PC-3 (cell line): ENCODE measurements around the gene NFIC. TPM values are rescaled to one million over a fixed set of nuclear protein-coding genes. Genes with fewer than 3 reads are reported as not detected.
"Not testable (repeated sequence)": the region's sequence is repeated elsewhere in the genome, so short reads cannot be mapped to it uniquely, and the experiment has no call there.

ENCODE experiments used
- ATAC-seq: fragments of 200-7000 bp; cut with Tn5 transposase; 2 replicates; pipeline ENCODE4 v1.9.1; 2020; ENCODE audit warnings: mild to moderate bottlenecking, moderate library complexity
- BruUV-seq: library from RNA; stranded (reverse); fragments of 400-500 nt; replicated peaks from 2 replicates; lab custom pipeline; 2021; lab: Mats Ljungman, UMichigan
- CTCF ChIA-PET: fragments of 300-600 bp; sonication (Branson Sonifier 250); formaldehyde crosslinking; loops from one replicate; lab custom pipeline; 2022; ENCODE audit warnings: antibody characterized with exemption; lab: Charles Lee
- POLR2A ChIA-PET: fragments of 300-600 bp; sonication (Branson Sonifier 250); formaldehyde crosslinking; loops from one replicate; lab custom pipeline; 2022; ENCODE audit warnings: antibody characterized with exemption; ENCODE audit not compliant: unreplicated experiment; lab: Charles Lee
- DNase-seq: peaks from one replicate; pipeline ENCODE4 v3.0.0-alpha.2; 2015
- H2AFZ ChIP-seq: fragments of 300-600 bp; sonication (generic); 2 replicates; pipeline ENCODE4 v1.6.0; 2016; ENCODE audit warnings: antibody characterized with exemption, low read length
- H3F3A ChIP-seq: fragments of 300-600 bp; sonication (generic); one replicate; pipeline ENCODE4 v1.6.0; 2017; ENCODE audit warnings: antibody characterized with exemption, low read length, control low read depth, mild to moderate bottlenecking; ENCODE audit not compliant: unreplicated experiment
- H3K27ac ChIP-seq: fragments of 300-600 bp; sonication (generic); 2 replicates; pipeline ENCODE4 v1.5.1; 2016; ENCODE audit warnings: mild to moderate bottlenecking, low read length
- H3K27me3 ChIP-seq: fragments of 300-600 bp; sonication (generic); 2 replicates; pipeline ENCODE4 v1.6.1; 2016; ENCODE audit warnings: low read length, mixed read lengths
- H3K36me3 ChIP-seq: fragments of 300-600 bp; sonication (generic); 2 replicates; pipeline ENCODE4 v1.6.1; 2016; ENCODE audit warnings: low read depth, mixed run types, low read length, mixed read lengths
- H3K4me1 ChIP-seq: fragments of 300-600 bp; sonication (generic); 2 replicates; pipeline ENCODE4 v1.5.1; 2016; ENCODE audit warnings: low read length; ENCODE audit not compliant: insufficient read depth
- H3K4me2 ChIP-seq: fragments of 300-600 bp; sonication (generic); 2 replicates; pipeline ENCODE4 v1.6.0; 2016; ENCODE audit warnings: low read length
- H3K4me3 ChIP-seq: fragments of 300-600 bp; sonication (generic); 2 replicates; pipeline ENCODE4 v1.5.1; 2016; ENCODE audit warnings: mild to moderate bottlenecking, low read length, mixed read lengths
- H3K79me2 ChIP-seq: fragments of 300-600 bp; sonication (generic); 2 replicates; pipeline ENCODE4 v1.6.1; 2017; ENCODE audit warnings: low read length, mixed read lengths
- H3K9ac ChIP-seq: fragments of 300-600 bp; sonication (generic); 2 replicates; pipeline ENCODE4 v1.6.0; 2016; ENCODE audit warnings: mild to moderate bottlenecking, low read length
- H3K9me2 ChIP-seq: fragments of 300-600 bp; sonication (generic); replicated peaks from 2 replicates; pipeline ENCODE4 v1.6.1; 2016; ENCODE audit warnings: mixed run types, low read length, mixed read lengths
- H3K9me3 ChIP-seq: fragments of 300-600 bp; sonication (generic); 2 replicates; pipeline ENCODE4 v1.6.1; 2016; ENCODE audit warnings: low read length, mixed read lengths
- H4K20me1 ChIP-seq: fragments of 300-600 bp; sonication (generic); 2 replicates; pipeline ENCODE4 v1.6.1; 2016; ENCODE audit warnings: low read length, mixed read lengths
- CTCF ChIP-seq: fragments of 300-600 bp; sonication (generic); conservative IDR thresholded peaks from 2 replicates; pipeline ENCODE4 v1.5.1; 2017; ENCODE audit warnings: antibody characterized with exemption, low read depth, mild to moderate bottlenecking, low read length
- EZH2 ChIP-seq: fragments of 300-600 bp; sonication (generic); IDR thresholded peaks from one replicate; pipeline ENCODE4 v1.6.1; 2017; ENCODE audit warnings: antibody characterized with exemption, mild to moderate bottlenecking, low read length; ENCODE audit not compliant: unreplicated experiment
- EZH2phosphoT487 ChIP-seq: fragments of 300-600 bp; sonication (generic); IDR thresholded peaks from 2 replicates; pipeline ENCODE4 v1.6.1; 2018; ENCODE audit warnings: mild to moderate bottlenecking, antibody characterized with exemption, low read length, borderline replicate concordance
- intact Hi-C: fragments of 100-400 bp; cut with micrococcal nuclease; formaldehyde crosslinking; loops from 2 replicates; pipeline ENCODE4 v1.9.0; 2023
- total RNA-seq: library from RNA; depleted of rRNA; stranded (reverse); fragments of >200 nt; gene quantifications from 2 replicates; pipeline ENCODE4 v1.2.3, GENCODE V29; 2014

NFIC gene
- total RNA-seq, 1 experiment from 2014 or later = 31.7 TPM

- H3K9ac ChIP-seq = no peak overlapping the region
- no peak overlapping the region for H3K27ac ChIP-seq
- no peaks in the 10 kb centered on the region for H3K9me2 ChIP-seq
- no peaks in the 10 kb centered on the region for H3K27me3 ChIP-seq
- intact Hi-C loops = no loop called here
- H3K36me3 ChIP-seq = no peaks in the 10 kb centered on the region
- CTCF ChIA-PET = no interaction called here
- no peaks in the 10 kb centered on the region; the same call in 1 of the 2 replicates for H3K4me1 ChIP-seq
- H4K20me1 ChIP-seq = peaks cover 15% of the 10 kb centered on the region
- POLR2A ChIA-PET = no interaction called here
- no peak for DNase-seq
- no peak overlapping the region for H3K4me3 ChIP-seq
- no peak overlapping the region for H3K4me2 ChIP-seq
- no peak for ATAC-seq
- BruUV-seq = no TSS peak
- TF ChIP-seq EZH2 = no peak
- TF ChIP-seq EZH2phosphoT487 = no peak
- no peak for TF ChIP-seq CTCF
- no peaks in the 10 kb centered on the region for H3K9me3 ChIP-seq
- no peaks in the 10 kb centered on the region for H3F3A ChIP-seq
- H3K79me2 ChIP-seq = peaks cover 80% of the 10 kb centered on the region
- no peak overlapping the region for H2AFZ ChIP-seq
Measured at GRCh38 chr19:3374369-3375112, 8.2 kb downstream of the NFIC start.

- TF ChIP-seq EZH2phosphoT487 (no peak), CTCF (no peak), EZH2 (no peak)
- no peaks in the 10 kb centered on the region for H3K27me3 ChIP-seq
- H3K9me3 ChIP-seq = no peaks in the 10 kb centered on the region
- intact Hi-C loops = no loop called here
- H2AFZ ChIP-seq = no peak overlapping the region
- peaks cover 15% of the 10 kb centered on the region for H4K20me1 ChIP-seq
- H3K4me3 ChIP-seq = no peak overlapping the region
- ATAC-seq = no peak
- H3K4me1 ChIP-seq = no peaks in the 10 kb centered on the region
- no peak for DNase-seq
- peaks cover 77% of the 10 kb centered on the region for H3K79me2 ChIP-seq
- CTCF ChIA-PET = no interaction called here
- no peaks in the 10 kb centered on the region for H3F3A ChIP-seq
- H3K9ac ChIP-seq = no peak overlapping the region
- POLR2A ChIA-PET = no interaction called here
- H3K4me2 ChIP-seq = no peak overlapping the region
- H3K27ac ChIP-seq = no peak overlapping the region
- no TSS peak for BruUV-seq
- no peaks in the 10 kb centered on the region for H3K36me3 ChIP-seq
- no peaks in the 10 kb centered on the region for H3K9me2 ChIP-seq
Measured at GRCh38 chr19:3375221-3376090, 9.1 kb downstream of the NFIC start.

- H3K9me2 ChIP-seq, POLR2A ChIA-PET, H3K4me1 ChIP-seq, H3K27ac ChIP-seq, H3K9ac ChIP-seq, H3K36me3 ChIP-seq, CTCF ChIA-PET, H3K9me3 ChIP-seq, H2AFZ ChIP-seq, DNase-seq, H3K4me3 ChIP-seq, H3F3A ChIP-seq, intact Hi-C loops, H3K4me2 ChIP-seq, BruUV-seq, ATAC-seq, H3K27me3 ChIP-seq: not testable (repeated sequence)
- Histone ChIP-seq H4K20me1 (peaks cover 15% of the 10 kb centered on the region), H3K79me2 (peaks cover 77% of the 10 kb centered on the region)
Measured at GRCh38 chr19:3376091-3376455, 9.7 kb downstream of the NFIC start.
